Kidney (tissue), 14 donors: ENCODE results near the gene SLC39A11. TPM values are rescaled to one million over a fixed set of nuclear protein-coding genes. Genes with fewer than 3 reads are reported as not detected.

Source experiments
- DNase-seq, 5 donors: peaks; one replicate each; pipeline ENCODE4 v3.0.0-alpha.2; 2013 to 2020
- FAIRE-seq: peaks from 2 replicates; lab custom pipeline; 2012; peaks lifted over from hg19 to GRCh38; lab: Jason Lieb, UNC
- H3K27ac ChIP-seq, 2 donors: one replicate each; pipeline ENCODE4 v1.7.0; 2013; ENCODE audit warnings: low read depth in 2 of 2, low read length in 2 of 2, inconsistent platforms in 1 of 2
- H3K27me3 ChIP-seq: one replicate; pipeline ENCODE4 v1.7.1; 2013; ENCODE audit warnings: low read length, inconsistent platforms; ENCODE audit not compliant: control insufficient read depth, insufficient read depth
- H3K36me3 ChIP-seq, 3 donors: one replicate each; pipeline versions ENCODE4 v1.7.0 to v1.7.1; 2013; ENCODE audit warnings: low read length in 3 of 3, control low read depth in 1 of 3, inconsistent platforms in 1 of 3; ENCODE audit not compliant: insufficient read depth in 3 of 3, control insufficient read depth in 2 of 3
- H3K4me1 ChIP-seq, 3 donors: one replicate each; pipeline versions ENCODE4 v1.7.0 to v1.7.1; 2013; ENCODE audit warnings: low read length in 3 of 3, inconsistent platforms in 1 of 3, low read depth in 1 of 3; ENCODE audit not compliant: control insufficient read depth in 2 of 3, insufficient read depth in 2 of 3
- H3K4me3 ChIP-seq, 3 donors: one replicate each; pipeline versions ENCODE4 v1.7.0 to v1.8.1; 2013; ENCODE audit warnings: low read length in 3 of 3, control low read depth in 1 of 3, inconsistent platforms in 1 of 3
- H3K9ac ChIP-seq, 3 donors: one replicate each; pipeline versions ENCODE4 v1.7.0 to v1.7.1; 2013; ENCODE audit warnings: low read length in 3 of 3, control low read depth in 1 of 3, inconsistent platforms in 1 of 3
- H3K9me3 ChIP-seq, 3 donors: one replicate each; pipeline versions ENCODE4 v1.7.0 to v1.7.1; 2013; ENCODE audit warnings: low read length in 3 of 3, control low read depth in 1 of 3, inconsistent platforms in 1 of 3; ENCODE audit not compliant: control insufficient read depth in 2 of 3, insufficient read depth in 1 of 3
- CTCF ChIP-seq: IDR thresholded peaks from 3 replicates; pipeline ENCODE4 v1.5.1; 2012; ENCODE audit warnings: mild to moderate bottlenecking, moderate library complexity, borderline replicate concordance; ENCODE audit not compliant: insufficient read depth; ENCODE audit errors: extremely low read depth
- intact Hi-C: fragments of 100-400 bp; cut with DNase I; formaldehyde crosslinking; loops from one replicate; pipeline ENCODE4 v1.11.1; 2022
- polyA plus RNA-seq: library from polyadenylated mRNA; stranded (reverse); fragments of 350-450 nt; fragmentation: Illumina TruSeq; extraction: RNeasy Lipid Tissue Mini Kit (QIAGEN cat#74804); gene quantifications from one replicate; pipeline ENCODE4 v1.2.3, GENCODE V29; 2014; ENCODE audit warnings: low read depth, low replicate concordance; ENCODE audit not compliant: insufficient read depth
- total RNA-seq: library from RNA; stranded (reverse); fragmentation: NEBNext Ultra II Directional; extraction: Animal tissue kit (Norgen Biotek cat#: 25700); gene quantifications from one replicate; pipeline ENCODE4 v1.2.1, GENCODE V29; 2021
- donor health status: control.
- donor health status: control.
- donor health status: control.
- donor health status: control.
- donor health status: control.
- donor health status: DM: yes; HTN: yes; CAD: no.
- donor health status: Normal renal cell carcinoma (clear cell type).

The SLC39A11 gene
- total and polyA plus RNA-seq, 2 donors from 2014 or later: 19.7 to 37.2 TPM

- TF ChIP-seq CTCF: no peak
- H3K36me3 ChIP-seq: no peaks in the 10 kb centered on the region
- no peaks in the 10 kb centered on the region for H3K27me3 ChIP-seq
- no peak for DNase-seq
- FAIRE-seq: no peak
- H3K9ac ChIP-seq: no peak overlapping the region
- no peak overlapping the region for H3K27ac ChIP-seq
- no peaks in the 10 kb centered on the region for H3K4me1 ChIP-seq
- intact Hi-C loops: no loop called here
- H3K9me3 ChIP-seq: no peaks in the 10 kb centered on the region
- H3K4me3 ChIP-seq: no peak overlapping the region
Measured at GRCh38 chr17:72671016-72671415, 421.5 kb downstream of the SLC39A11 start.

- Histone ChIP-seq H3K9me3 (no peaks in the 10 kb centered on the region), H3K27ac (no peak overlapping the region), H3K27me3 (no peaks in the 10 kb centered on the region), H3K4me1 (no peaks in the 10 kb centered on the region), H3K9ac (no peak overlapping the region), H3K36me3 (no peaks in the 10 kb centered on the region), H3K4me3 (no peak overlapping the region)
- DNase-seq (no peak), FAIRE-seq (no peak)
- intact Hi-C loops: no loop called here
- TF ChIP-seq CTCF: no peak
Measured at GRCh38 chr17:72667096-72668063, 425.1 kb downstream of the SLC39A11 start.

- FAIRE-seq: no peak
- peak in 3 of 5 donors; percentile 22 to 74 (median 42) for DNase-seq
Measured at GRCh38 chr17:72665852-72666851, 426.3 kb downstream of the SLC39A11 start.

More at GRCh38 chr17:72665852-72666851, 426.3 kb downstream of the SLC39A11 start:
- no peak overlapping the region for H3K9ac ChIP-seq
- no peaks in the 10 kb centered on the region for H3K4me1 ChIP-seq
- intact Hi-C loops: no loop called here
- H3K27ac ChIP-seq: no peak overlapping the region
- no peaks in the 10 kb centered on the region for H3K27me3 ChIP-seq
- no peak for TF ChIP-seq CTCF
- H3K9me3 ChIP-seq: no peaks in the 10 kb centered on the region
- no peaks in the 10 kb centered on the region for H3K36me3 ChIP-seq
- no peak overlapping the region for H3K4me3 ChIP-seq
